ENCODE data around the gene A2M. TPM values are rescaled to one million over a fixed set of nuclear protein-coding genes. Genes with fewer than 3 reads are reported as not detected.

The A2M gene
- total and polyA plus RNA-seq, 2 of the 13 experiments (the other 11 are each of a cell fraction or from before 2014, with no cell fraction given) = 2,807 to 6,551 TPM

DNA sequence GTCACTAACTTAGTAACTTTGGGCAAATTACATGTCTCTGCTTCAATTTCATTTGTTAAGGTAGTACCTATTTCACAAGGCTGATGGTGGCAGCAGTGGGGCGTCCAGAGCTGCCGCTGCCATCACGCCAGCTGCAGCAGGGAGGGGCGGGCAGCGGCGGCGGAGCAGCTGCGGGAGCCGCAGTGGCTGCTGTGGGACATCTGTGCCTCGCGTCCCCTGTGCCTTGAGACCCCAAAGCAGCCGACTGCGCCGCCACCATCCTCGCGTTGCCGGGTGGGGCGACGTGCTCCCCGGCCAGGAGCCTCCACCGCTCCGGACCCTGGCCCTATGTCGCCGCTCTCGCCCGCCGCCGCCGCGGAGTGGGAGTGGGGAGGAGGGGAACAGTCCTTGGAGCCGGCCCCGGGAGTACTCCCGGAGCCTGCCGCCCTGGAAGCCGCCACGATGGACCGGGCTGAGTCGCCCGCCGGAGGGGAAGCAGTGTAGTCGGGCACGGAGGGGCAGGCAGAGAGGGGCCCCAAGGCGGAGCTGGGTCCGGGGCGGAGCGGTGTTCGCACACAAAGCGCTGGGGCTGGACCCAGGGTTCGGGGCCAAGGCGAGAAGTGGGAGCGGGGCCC lies 51.4 kb downstream of the A2M start (continued):
- TF ChIP-seq, protein P1, sequence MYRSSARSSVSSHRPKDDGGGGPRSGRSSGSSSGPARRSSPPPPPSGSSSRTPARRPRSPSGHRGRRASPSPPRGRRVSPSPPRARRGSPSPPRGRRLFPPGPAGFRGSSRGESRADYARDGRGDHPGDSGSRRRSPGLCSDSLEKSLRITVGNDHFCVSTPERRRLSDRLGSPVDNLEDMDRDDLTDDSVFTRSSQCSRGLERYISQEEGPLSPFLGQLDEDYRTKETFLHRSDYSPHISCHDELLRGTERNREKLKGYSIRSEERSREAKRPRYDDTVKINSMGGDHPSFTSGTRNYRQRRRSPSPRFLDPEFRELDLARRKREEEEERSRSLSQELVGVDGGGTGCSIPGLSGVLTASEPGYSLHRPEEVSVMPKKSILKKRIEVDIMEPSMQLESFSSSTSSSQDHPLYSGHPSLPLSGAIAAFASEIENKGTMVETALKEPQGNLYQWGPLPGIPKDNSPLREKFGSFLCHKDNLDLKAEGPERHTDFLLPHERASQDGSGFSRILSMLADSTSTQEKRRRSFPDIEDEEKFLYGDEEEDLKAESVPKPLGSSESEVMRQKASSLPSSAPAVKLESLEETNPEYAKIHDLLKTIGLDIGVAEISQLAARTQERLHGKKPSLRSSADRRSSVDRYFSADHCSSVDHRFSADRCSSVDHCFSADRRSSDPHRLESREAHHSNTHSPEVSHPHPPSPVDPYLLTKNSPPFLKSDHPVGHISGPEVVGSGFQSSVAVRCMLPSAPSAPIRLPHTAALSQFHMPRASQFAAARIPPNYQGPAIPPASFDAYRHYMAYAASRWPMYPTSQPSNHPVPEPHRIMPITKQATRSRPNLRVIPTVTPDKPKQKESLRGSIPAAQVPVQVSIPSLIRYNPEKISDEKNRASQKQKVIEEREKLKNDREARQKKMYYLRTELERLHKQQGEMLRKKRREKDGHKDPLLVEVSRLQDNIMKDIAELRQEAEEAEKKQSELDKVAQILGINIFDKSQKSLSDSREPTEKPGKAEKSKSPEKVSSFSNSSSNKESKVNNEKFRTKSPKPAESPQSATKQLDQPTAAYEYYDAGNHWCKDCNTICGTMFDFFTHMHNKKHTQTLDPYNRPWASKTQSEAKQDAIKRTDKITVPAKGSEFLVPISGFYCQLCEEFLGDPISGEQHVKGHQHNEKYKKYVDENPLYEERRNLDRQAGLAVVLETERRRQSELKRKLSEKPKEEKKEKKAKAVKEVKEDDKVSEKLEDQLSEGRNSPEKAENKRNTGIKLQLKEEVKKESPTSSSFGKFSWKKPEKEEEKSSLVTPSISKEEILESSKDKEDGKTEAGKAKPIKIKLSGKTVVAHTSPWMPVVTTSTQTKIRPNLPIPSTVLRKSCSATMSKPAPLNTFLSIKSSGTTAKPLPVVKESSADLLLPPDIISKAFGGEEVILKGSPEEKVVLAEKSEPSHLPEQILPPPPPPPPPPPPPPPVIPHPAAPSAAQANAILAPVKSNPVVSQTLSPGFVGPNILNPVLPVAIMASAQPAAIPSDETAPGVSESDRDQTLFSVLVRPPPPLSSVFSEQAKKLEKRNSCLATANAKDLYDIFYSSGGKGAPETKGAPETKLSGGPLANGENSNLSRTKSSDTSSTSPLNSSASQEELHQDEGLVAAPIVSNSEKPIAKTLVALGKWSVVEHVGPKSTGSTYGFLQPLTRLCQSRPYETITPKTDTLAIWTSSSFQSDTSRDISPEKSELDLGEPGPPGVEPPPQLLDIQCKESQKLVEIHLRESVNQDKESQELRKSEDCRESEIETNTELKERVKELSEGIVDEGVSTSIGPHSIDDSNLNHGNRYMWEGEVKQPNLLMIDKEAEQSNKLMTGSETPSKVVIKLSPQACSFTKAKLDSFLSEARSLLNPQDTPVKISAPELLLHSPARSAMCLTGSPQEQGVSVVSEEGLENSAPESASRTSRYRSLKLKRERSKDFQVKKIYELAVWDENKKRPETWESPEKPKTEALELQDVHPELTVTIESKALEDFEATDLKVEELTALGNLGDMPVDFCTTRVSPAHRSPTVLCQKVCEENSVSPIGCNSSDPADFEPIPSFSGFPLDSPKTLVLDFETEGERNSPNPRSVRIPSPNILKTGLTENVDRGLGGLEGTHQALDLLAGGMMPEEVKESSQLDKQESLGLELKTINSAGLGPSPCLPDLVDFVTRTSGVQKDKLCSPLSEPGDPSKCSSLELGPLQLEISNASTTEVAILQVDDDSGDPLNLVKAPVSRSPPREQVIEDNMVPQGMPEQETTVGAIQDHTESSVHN (CRISPR knock-in tag; IDR thresholded peaks at IDR 0.05) = no peak; the same call in 1 of the 2 replicates
- TF ChIP-seq, protein P2, sequence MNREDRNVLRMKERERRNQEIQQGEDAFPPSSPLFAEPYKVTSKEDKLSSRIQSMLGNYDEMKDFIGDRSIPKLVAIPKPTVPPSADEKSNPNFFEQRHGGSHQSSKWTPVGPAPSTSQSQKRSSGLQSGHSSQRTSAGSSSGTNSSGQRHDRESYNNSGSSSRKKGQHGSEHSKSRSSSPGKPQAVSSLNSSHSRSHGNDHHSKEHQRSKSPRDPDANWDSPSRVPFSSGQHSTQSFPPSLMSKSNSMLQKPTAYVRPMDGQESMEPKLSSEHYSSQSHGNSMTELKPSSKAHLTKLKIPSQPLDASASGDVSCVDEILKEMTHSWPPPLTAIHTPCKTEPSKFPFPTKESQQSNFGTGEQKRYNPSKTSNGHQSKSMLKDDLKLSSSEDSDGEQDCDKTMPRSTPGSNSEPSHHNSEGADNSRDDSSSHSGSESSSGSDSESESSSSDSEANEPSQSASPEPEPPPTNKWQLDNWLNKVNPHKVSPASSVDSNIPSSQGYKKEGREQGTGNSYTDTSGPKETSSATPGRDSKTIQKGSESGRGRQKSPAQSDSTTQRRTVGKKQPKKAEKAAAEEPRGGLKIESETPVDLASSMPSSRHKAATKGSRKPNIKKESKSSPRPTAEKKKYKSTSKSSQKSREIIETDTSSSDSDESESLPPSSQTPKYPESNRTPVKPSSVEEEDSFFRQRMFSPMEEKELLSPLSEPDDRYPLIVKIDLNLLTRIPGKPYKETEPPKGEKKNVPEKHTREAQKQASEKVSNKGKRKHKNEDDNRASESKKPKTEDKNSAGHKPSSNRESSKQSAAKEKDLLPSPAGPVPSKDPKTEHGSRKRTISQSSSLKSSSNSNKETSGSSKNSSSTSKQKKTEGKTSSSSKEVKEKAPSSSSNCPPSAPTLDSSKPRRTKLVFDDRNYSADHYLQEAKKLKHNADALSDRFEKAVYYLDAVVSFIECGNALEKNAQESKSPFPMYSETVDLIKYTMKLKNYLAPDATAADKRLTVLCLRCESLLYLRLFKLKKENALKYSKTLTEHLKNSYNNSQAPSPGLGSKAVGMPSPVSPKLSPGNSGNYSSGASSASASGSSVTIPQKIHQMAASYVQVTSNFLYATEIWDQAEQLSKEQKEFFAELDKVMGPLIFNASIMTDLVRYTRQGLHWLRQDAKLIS (CRISPR knock-in tag; IDR thresholded peaks at IDR 0.05) = peak; percentile 60; the same call in 1 of the 2 replicates
- TF ChIP-seq NR1H2 (CRISPR knock-in tag; IDR thresholded peaks at IDR 0.05; ENCODE audit: borderline replicate concordance, low read depth) = no peak
- TF ChIP-seq ZBTB7B (CRISPR knock-in tag; IDR thresholded peaks at IDR 0.05) = peak; percentile 74; the same call in 1 of the 2 replicates
- no peak for TF ChIP-seq NR3C1 (CRISPR knock-in tag; IDR thresholded peaks at IDR 0.05)
- TF ChIP-seq CHD4 (IDR thresholded peaks at IDR 0.05; ENCODE audit: borderline replicate concordance, low read length) = no peak
- TF ChIP-seq ZNF7 (CRISPR knock-in tag; IDR thresholded peaks at IDR 0.05) = no peak
- TF ChIP-seq, protein P3, sequence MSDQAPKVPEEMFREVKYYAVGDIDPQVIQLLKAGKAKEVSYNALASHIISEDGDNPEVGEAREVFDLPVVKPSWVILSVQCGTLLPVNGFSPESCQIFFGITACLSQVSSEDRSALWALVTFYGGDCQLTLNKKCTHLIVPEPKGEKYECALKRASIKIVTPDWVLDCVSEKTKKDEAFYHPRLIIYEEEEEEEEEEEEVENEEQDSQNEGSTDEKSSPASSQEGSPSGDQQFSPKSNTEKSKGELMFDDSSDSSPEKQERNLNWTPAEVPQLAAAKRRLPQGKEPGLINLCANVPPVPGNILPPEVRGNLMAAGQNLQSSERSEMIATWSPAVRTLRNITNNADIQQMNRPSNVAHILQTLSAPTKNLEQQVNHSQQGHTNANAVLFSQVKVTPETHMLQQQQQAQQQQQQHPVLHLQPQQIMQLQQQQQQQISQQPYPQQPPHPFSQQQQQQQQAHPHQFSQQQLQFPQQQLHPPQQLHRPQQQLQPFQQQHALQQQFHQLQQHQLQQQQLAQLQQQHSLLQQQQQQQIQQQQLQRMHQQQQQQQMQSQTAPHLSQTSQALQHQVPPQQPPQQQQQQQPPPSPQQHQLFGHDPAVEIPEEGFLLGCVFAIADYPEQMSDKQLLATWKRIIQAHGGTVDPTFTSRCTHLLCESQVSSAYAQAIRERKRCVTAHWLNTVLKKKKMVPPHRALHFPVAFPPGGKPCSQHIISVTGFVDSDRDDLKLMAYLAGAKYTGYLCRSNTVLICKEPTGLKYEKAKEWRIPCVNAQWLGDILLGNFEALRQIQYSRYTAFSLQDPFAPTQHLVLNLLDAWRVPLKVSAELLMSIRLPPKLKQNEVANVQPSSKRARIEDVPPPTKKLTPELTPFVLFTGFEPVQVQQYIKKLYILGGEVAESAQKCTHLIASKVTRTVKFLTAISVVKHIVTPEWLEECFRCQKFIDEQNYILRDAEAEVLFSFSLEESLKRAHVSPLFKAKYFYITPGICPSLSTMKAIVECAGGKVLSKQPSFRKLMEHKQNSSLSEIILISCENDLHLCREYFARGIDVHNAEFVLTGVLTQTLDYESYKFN (CRISPR knock-in tag; conservative IDR thresholded peaks at IDR 0.05) = peak; percentile 33; the same call in 1 of the 2 replicates
- TF ChIP-seq POLR2A (IDR thresholded peaks at IDR 0.05; ENCODE audit: insufficient read depth in 1 of 2, low read depth in 2 of 2, low read length in 2 of 2) = peak; percentile 13 to 35; a peak in 1 of 4 replicates
- TF ChIP-seq ZNF234 (CRISPR knock-in tag; conservative IDR thresholded peaks at IDR 0.05) = peak; percentile 71; the same call in 1 of the 2 replicates
- TF ChIP-seq BORCS8-MEF2B (CRISPR knock-in tag; IDR thresholded peaks at IDR 0.05) = peak; percentile 86; the same call in 1 of the 2 replicates
- TF ChIP-seq, protein P4, sequence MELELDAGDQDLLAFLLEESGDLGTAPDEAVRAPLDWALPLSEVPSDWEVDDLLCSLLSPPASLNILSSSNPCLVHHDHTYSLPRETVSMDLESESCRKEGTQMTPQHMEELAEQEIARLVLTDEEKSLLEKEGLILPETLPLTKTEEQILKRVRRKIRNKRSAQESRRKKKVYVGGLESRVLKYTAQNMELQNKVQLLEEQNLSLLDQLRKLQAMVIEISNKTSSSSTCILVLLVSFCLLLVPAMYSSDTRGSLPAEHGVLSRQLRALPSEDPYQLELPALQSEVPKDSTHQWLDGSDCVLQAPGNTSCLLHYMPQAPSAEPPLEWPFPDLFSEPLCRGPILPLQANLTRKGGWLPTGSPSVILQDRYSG (CRISPR knock-in tag; IDR thresholded peaks at IDR 0.05) = no peak

All from HepG2 (cell line).